T-cell (primary cell): ENCODE results near the gene GNA15. TPM values are rescaled to one million over a fixed set of nuclear protein-coding genes. Genes with fewer than 3 reads are reported as not detected.
"Not testable (repeated sequence)": the region's sequence is repeated elsewhere in the genome, so short reads cannot be mapped to it uniquely, and the experiment has no call there.

Experiments
- ATAC-seq, 4 experiments: fragments of 200-7000 bp in 3 of 4; fragments of 150-1000 bp in 1 of 4; cut with Tn5 transposase; replicated peaks in 1 of 4; 1 replicate in 3 of 4; 2 replicates in 1 of 4; pipeline ENCODE4 v1.10.0; 2021; ENCODE audit warnings: moderate library complexity in 3 of 4, mild to moderate bottlenecking in 2 of 4, moderate number of reproducible peaks in 1 of 4
- CTCF ChIA-PET, 2 donors: fragments of 300-600 bp; sonication (Branson Sonifier 250); formaldehyde crosslinking; loops; one replicate each; lab custom pipeline; 2022; ENCODE audit warnings: antibody characterized with exemption in 2 of 2; lab: Charles Lee
- POLR2A ChIA-PET, 2 donors: fragments of 300-600 bp; sonication (Branson Sonifier 250); formaldehyde crosslinking; loops; one replicate each; lab custom pipeline; 2022; ENCODE audit warnings: antibody characterized with exemption in 2 of 2; lab: Charles Lee
- DNase-seq, 35 experiments: peaks; one replicate each; pipeline versions ENCODE4 v3.0.0 to v3.0.0-alpha.2; 2013 to 2023
- H3K27ac ChIP-seq: one replicate; pipeline ENCODE4 v1.5.1; 2013; ENCODE audit warnings: low read length
- H3K27me3 ChIP-seq, 2 experiments: replicated peaks in 1 of 2; 1 replicate in 1 of 2; 2 replicates in 1 of 2; pipeline versions ENCODE4 v1.6.1 to v1.7.0; 2013; ENCODE audit warnings: low read length in 1 of 2, mixed read lengths in 1 of 2; ENCODE audit not compliant: control insufficient read depth in 2 of 2, insufficient read depth in 2 of 2; ENCODE audit errors: extremely low read depth in 1 of 2
- H3K36me3 ChIP-seq, 2 donors: 1 replicate in 1 of 2; 2 replicates in 1 of 2; pipeline versions ENCODE4 v1.6.1 to v1.7.0; 2013; ENCODE audit warnings: low read length in 1 of 2; ENCODE audit not compliant: control insufficient read depth in 2 of 2, insufficient read depth in 1 of 2; ENCODE audit errors: extremely low read depth in 1 of 2
- H3K4me1 ChIP-seq, 2 experiments: 1 replicate in 1 of 2; 2 replicates in 1 of 2; pipeline versions ENCODE4 v1.6.1 to v1.7.0; 2013; ENCODE audit warnings: low read length in 2 of 2, mixed read lengths in 1 of 2; ENCODE audit not compliant: insufficient read depth in 2 of 2, control insufficient read depth in 1 of 2; ENCODE audit errors: extremely low read depth in 1 of 2
- H3K4me3 ChIP-seq, 2 donors: 1 replicate in 1 of 2; 2 replicates in 1 of 2; pipeline versions ENCODE4 v1.5.1 to v1.7.0; 2013; ENCODE audit warnings: mild to moderate bottlenecking in 2 of 2, low read length in 1 of 2, moderate library complexity in 1 of 2; ENCODE audit not compliant: control insufficient read depth in 1 of 2; ENCODE audit errors: extremely low read depth in 1 of 2
- H3K9me3 ChIP-seq: 2 replicates; pipeline ENCODE4 v1.7.0; 2013
- H3K27ac Mint-ChIP-seq, 2 donors: one replicate each; pipeline ENCODE4 v1.8.0; 2020 to 2021; ENCODE audit warnings: mild to moderate bottlenecking in 2 of 2, mixed read lengths in 2 of 2
- H3K27me3 Mint-ChIP-seq, 2 donors: one replicate each; pipeline ENCODE4 v1.8.0; 2021 to 2022; ENCODE audit warnings: mixed read lengths in 2 of 2
- H3K36me3 Mint-ChIP-seq: one replicate; pipeline ENCODE4 v1.8.0; 2021; ENCODE audit warnings: mixed read lengths
- H3K4me1 Mint-ChIP-seq, 3 donors: one replicate each; pipeline ENCODE4 v1.8.0; 2020 to 2022; ENCODE audit warnings: mixed read lengths in 3 of 3, mild to moderate bottlenecking in 1 of 3
- H3K4me3 Mint-ChIP-seq, 3 donors: one replicate each; pipeline ENCODE4 v1.8.0; 2020 to 2022; ENCODE audit warnings: mild to moderate bottlenecking in 3 of 3, mixed read lengths in 3 of 3, moderate library complexity in 3 of 3
- H3K9me3 Mint-ChIP-seq, 3 donors: one replicate each; pipeline ENCODE4 v1.8.0; 2020 to 2022; ENCODE audit warnings: mixed read lengths in 3 of 3
- WGBS: methylation state at CpG from one replicate; pipeline ENCODE4 v1.1.5; 2013; ENCODE audit warnings: missing lambda C conversion rate; ENCODE audit not compliant: insufficient coverage; 5-methylcytosine and 5-hydroxymethylcytosine counted together
- total RNA-seq, 35 experiments: library from RNA in 6 of 35; stranded (reverse) in 6 of 35; fragments of 120-200 nt in 1 of 35; gene quantifications; one replicate each; pipeline versions ENCODE4 v1.2.1 to v1.2.4 and lab custom pipeline; 2013 to 2026

The GNA15 gene
- total RNA-seq (10 to 100 TPM in 1 of 5 donors, 1 to 10 TPM in 4; 1.8 to 13.2 (median 2.8) TPM), total RNA-seq (lab: John Stamatoyannopoulos, UW) (1.3 to 64.9 (median 17.8) reads per million in 29 experiments)
- 1.5 TPM for total RNA-seq (2013)

- Mint-ChIP-seq H3K27me3 (peaks cover 4 to 7% of the 10 kb centered on the region in 2 donors), H3K4me1 (peaks cover 27 to 46% (median 38%) of the 10 kb centered on the region in 3 donors), H3K4me3 (peak within 1 kb of the TSS; percentile 55 to 76 (median 57)), H3K9me3 (peaks cover 0 to 6% (median 3%) of the 10 kb centered on the region in 3 donors), H3K27ac (peak within 1 kb of the TSS; percentile 58 to 69), H3K36me3 (peaks cover 6% of the 10 kb centered on the region)
- DNase-seq, result peak in 27 of 35 experiments; percentile 10 to 59 (median 33)
- no peak within 1 kb of the TSS for H3K27ac ChIP-seq
- peak; percentile 21 to 33 (median 30) for ATAC-seq
- peaks cover 9 to 44% of the 10 kb centered on the region in 2 experiments for H3K4me1 ChIP-seq
- no peaks in the 10 kb centered on the region for H3K36me3 ChIP-seq
- H3K9me3 ChIP-seq, result no peaks in the 10 kb centered on the region
- peak within 1 kb of the TSS; percentile 36 to 66 for H3K4me3 ChIP-seq
- CTCF ChIA-PET, result interaction anchor here in 1 of 2 donors (0.7 kb wide), 1 partner anchor 29 kb away, joined by 3 read pairs; no protein-coding TSS in a partner anchor
- peaks cover 0 to 21% of the 10 kb centered on the region in 2 experiments for H3K27me3 ChIP-seq
- 19% methylated on average over 28 of the region's 40 CpGs for WGBS
- POLR2A ChIA-PET, result no interaction called here
These were observed at the start of gene GNA15 for GRCh38 chr19:3135961-3136683. TSS of gene GNA15 (plus strand) at chr19:3136033. CDS start at chr19:3136451, 418 bp downstream.

- no peaks in the 10 kb centered on the region for H3K4me1 ChIP-seq
- Mint-ChIP-seq H3K27ac (no peak overlapping the region), H3K9me3 (no peaks in the 10 kb centered on the region), H3K4me1 (peaks cover 0 to 2% (median 0%) of the 10 kb centered on the region in 3 donors), H3K36me3 (no peaks in the 10 kb centered on the region), H3K4me3 (no peak overlapping the region), H3K27me3 (no peaks in the 10 kb centered on the region)
- no peak overlapping the region for H3K27ac ChIP-seq
- peaks cover 0 to 7% of the 10 kb centered on the region in 2 experiments for H3K27me3 ChIP-seq
- no CpG with 5 or more reads among the region's 10 CpGs for WGBS
- H3K4me3 ChIP-seq, result no peak overlapping the region
- no peaks in the 10 kb centered on the region for H3K36me3 ChIP-seq
- H3K9me3 ChIP-seq, result no peaks in the 10 kb centered on the region
- ATAC-seq, result no peak
- ChIA-PET POLR2A (interaction anchor here in 1 of 2 donors (0.5 kb wide), 1 partner anchor 115 kb away, joined by 5 read pairs; no protein-coding TSS in a partner anchor), CTCF (no interaction called here)
- DNase-seq, result no peak
These were observed 48.1 kb upstream of the GNA15 start for GRCh38 chr19:3087769-3088168.

GRCh38 chr19:3089299-3089855, 46.5 kb upstream of the GNA15 start:
- H3K36me3 Mint-ChIP-seq, H3K4me1 ChIP-seq, H3K4me3 ChIP-seq, H3K9me3 ChIP-seq, DNase-seq, POLR2A ChIA-PET, H3K4me3 Mint-ChIP-seq, H3K27ac Mint-ChIP-seq, H3K9me3 Mint-ChIP-seq, ATAC-seq, H3K27me3 Mint-ChIP-seq, H3K27ac ChIP-seq, H3K36me3 ChIP-seq, H3K4me1 Mint-ChIP-seq: not testable (repeated sequence)
- no CpG with 5 or more reads among the region's 7 CpGs for WGBS
- H3K27me3 ChIP-seq, result peaks cover 0 to 12% of the 10 kb centered on the region in 2 experiments
- CTCF ChIA-PET, result interaction anchor here in 1 of 2 donors (0.6 to 1.2 kb wide), 3 partner anchors 132 to 394 kb away, joined by 3 to 4 read pairs (median 4); partner anchors contain the start of gene SMIM44

DNA sequence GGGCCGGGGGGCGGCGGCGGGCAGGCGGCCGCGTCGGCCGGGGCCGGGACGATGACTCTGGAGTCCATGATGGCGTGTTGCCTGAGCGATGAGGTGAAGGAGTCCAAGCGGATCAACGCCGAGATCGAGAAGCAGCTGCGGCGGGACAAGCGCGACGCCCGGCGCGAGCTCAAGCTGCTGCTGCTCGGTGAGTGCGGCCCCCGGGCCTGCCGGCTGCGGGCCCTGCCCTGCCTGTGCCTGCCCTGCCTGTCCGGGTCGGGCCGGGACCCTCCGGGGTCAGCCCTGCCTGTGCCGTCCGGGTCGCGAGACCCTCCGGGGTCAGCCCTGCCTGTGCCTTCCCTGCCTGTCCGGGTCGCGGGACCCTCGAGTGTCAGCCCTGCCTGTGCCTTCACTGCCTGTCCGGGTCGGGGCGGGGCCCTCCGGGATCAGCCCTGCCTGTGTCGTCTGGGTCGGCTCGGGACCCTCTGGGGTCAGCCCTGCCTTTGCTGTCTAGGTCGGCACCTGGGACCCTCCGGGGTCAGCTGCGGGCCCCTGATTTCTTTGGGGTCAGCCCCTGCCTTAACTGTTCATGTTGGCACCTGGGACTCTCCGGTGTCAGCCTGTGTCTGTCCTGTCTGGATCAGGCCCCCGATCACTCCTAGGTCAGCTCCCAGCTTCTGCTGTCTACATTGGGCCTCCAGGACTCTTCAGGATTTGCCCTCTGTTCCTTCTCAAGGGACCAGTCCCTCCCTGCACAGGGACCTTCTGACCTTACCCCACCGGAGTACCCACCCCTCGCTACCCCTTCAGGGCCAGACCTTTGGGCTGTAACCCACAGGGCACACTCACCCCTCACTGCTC, 41.0 kb upstream of the GNA15 start:
- peaks cover 27 to 37% (median 28%) of the 10 kb centered on the region in 3 donors for H3K4me1 Mint-ChIP-seq
- H3K27ac Mint-ChIP-seq, result peak overlapping the region in 1 of 2 donors; percentile 48
- peak in 2 of 4 experiments; percentile 21 to 30 for ATAC-seq
- H3K4me3 ChIP-seq, result peak overlapping the region; percentile 41 to 74
- H3K27me3 Mint-ChIP-seq, result peaks cover 0 to 29% of the 10 kb centered on the region in 2 donors
- no peaks in the 10 kb centered on the region for H3K36me3 ChIP-seq
- ChIA-PET POLR2A (no interaction called here), CTCF (interaction anchor here in 1 of 2 donors (0.5 to 1.1 kb wide), 3 partner anchors 9 to 893 kb away, joined by 3 to 9 read pairs (median 4); no protein-coding TSS in a partner anchor)
- no peaks in the 10 kb centered on the region for H3K9me3 Mint-ChIP-seq
- peak overlapping the region; percentile 69 to 88 (median 71) for H3K4me3 Mint-ChIP-seq
- WGBS, result 6% methylated on average over 56 of the region's 57 CpGs
- no peak overlapping the region for H3K27ac ChIP-seq
- H3K4me1 ChIP-seq, result peaks cover 10 to 43% of the 10 kb centered on the region in 2 experiments
- no peaks in the 10 kb centered on the region for H3K9me3 ChIP-seq
- H3K27me3 ChIP-seq, result peaks cover 0 to 62% of the 10 kb centered on the region in 2 experiments
- peak in 18 of 35 experiments; percentile 13 to 57 (median 27) for DNase-seq
- H3K36me3 Mint-ChIP-seq, result no peaks in the 10 kb centered on the region

GRCh38 chr19:3095441-3096191, 40.2 kb upstream of the GNA15 start:
- DNase-seq (peak in 34 of 35 experiments; percentile 50 to 87 (median 76)), ATAC-seq (peak; percentile 32 to 86 (median 40))
- Histone ChIP-seq H3K4me3 (peak overlapping the region; percentile 41 to 74), H3K9me3 (no peaks in the 10 kb centered on the region), H3K27ac (no peak overlapping the region), H3K36me3 (no peaks in the 10 kb centered on the region), H3K27me3 (peaks cover 0 to 70% of the 10 kb centered on the region in 2 experiments), H3K4me1 (peaks cover 10 to 45% of the 10 kb centered on the region in 2 experiments)
- Mint-ChIP-seq H3K27ac (peak overlapping the region in 1 of 2 donors; percentile 55), H3K36me3 (no peaks in the 10 kb centered on the region), H3K4me1 (peaks cover 28 to 39% (median 29%) of the 10 kb centered on the region in 3 donors), H3K4me3 (peak overlapping the region; percentile 69 to 88 (median 71)), H3K9me3 (no peaks in the 10 kb centered on the region), H3K27me3 (peaks cover 0 to 30% of the 10 kb centered on the region in 2 donors)
- WGBS, result 23% methylated on average over 26 of the region's 31 CpGs
- POLR2A ChIA-PET, result interaction anchor here in 1 of 2 donors (0.6 kb wide), 1 partner anchor 60 kb away, joined by 4 read pairs; no protein-coding TSS in a partner anchor
- CTCF ChIA-PET, result interaction anchor here (0.5 to 1.1 kb wide), 6 partner anchors 8 to 1488 kb away, joined by 3 to 9 read pairs (median 3); no protein-coding TSS in a partner anchor
